Measurements from ENCODE around the gene ERCC2. TPM values are rescaled to one million over a fixed set of nuclear protein-coding genes. Genes with fewer than 3 reads are reported as not detected.

ERCC2 gene
- 28.5 and 50.2 TPM in 2 replicates for total RNA-seq

GRCh38 chr19:45370410-45371204 lies at the start of gene ERCC2:
Gene ERCC2, minus strand, starts transcription at chr19:45370573. Its CDS starts 33 bp downstream, at chr19:45370540.

GRCh38 chr19:45406226-45407090 lies 36.1 kb upstream of the ERCC2 start, which contains the start of gene POLR1G:
Gene POLR1G, plus strand, starts transcription at chr19:45406644. Its CDS starts 53 bp downstream, at chr19:45406697.

DNA sequence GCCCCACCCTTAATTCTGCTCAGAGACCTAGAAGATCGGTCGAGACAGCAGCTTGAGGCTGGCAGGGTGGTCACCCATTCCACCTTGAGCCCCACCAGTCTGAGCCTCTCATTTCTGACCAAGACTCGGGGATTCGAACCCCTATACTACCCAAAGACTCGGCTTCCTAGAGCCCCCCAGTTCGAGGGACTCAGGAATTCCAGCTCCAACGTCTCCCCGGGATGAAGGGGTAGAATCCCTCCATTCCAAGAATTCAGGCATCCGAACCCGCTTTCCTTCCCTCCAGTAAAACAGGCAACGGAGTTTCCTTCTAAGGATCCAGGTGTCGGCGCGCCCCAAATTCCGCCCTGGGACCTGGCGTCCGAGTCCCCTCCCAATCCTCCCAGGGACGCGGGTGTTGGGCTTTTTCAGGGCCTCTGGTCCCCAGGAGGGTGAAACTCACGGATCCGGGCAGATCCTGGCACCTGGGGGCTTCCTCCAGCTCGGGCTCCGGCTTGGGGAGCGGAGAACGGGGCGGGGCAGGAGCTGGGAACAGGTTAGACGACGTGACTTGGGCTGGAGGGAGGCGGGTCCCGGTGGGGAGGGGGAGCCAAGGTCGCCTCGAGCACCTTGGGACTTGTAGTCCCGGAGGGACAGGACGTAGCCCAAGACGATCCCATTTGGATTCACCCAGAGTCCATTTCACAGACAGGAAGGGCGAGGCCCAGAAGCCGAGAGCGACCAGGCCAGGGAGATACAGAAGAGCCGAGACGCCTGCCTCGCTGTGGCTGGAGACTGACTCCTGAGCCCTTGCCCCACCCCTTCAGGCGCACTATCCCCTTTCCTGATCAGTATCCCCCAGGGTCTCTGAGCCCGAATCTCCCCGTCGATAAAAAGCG lies 34.4 kb upstream of the ERCC2 start, which contains the start of gene PPP1R13L:
TSS of gene PPP1R13L (minus strand) at position 513 of the 878 bp plus-strand sequence. CDS start 6,751 bp downstream, outside the sequence.

DNA sequence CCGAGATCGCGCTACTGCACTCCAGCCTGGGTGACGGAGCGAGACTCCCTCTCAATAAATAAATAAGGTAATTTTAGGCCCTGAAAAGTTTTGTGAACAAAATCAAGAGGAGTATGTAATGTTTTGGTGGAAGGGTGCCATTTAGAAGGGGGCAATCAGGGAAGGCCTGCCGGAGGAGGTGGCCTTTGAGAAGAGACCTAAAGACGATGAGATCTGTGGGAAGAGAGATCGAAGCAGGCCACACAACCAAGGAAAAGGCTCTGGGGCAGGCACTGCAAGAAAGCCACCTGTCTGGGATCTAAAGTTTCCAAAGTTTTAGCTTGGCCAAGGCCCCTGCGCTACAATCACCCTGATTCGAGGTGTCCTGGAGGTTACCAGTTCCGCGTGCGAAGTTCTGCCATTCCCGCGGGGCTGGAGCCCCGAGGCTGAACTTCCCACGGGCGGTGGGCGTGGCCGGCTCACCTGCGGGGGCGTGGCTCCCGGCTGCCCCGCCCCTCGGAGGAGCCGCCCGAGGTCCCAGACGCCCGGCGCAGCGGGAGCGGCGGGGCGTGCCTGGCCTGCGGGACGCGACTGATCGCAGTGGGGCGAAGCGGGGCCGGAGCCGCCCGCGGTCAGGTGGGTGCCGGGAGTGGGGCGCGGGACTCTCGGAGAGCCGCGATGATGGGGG lies 30.0 kb downstream of the ERCC2 start, which contains the start of gene KLC3:
TSS of gene KLC3 (plus strand) at position 519 of the 667 bp plus-strand sequence. CDS start 4,792 bp downstream, outside the sequence.

DNA sequence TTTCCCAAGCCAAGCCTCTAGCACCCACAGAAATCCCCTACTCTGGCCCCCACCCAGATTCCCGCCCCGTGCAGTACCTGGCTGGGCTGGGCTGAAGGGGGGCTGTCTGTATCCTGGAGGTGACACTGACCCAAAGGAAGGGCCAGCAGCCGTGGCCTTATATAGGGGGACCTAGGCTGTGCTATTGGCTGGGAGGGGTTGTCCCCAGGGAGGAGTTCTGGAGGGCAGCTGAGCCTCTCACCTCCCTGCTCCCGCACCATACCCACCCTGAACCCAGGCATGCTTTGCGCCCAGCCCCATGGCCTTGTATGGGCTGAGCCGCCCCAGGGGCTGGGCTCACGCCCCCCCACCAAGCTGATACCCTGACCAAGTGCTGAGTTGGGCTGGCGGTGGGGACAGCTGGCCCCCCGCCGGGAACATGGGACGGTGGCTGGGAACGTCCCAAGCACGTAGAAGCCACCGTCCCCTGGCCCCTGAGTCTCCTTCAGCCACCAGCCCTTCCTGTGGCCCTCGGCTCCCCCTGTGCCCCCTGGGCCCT lies 47.6 kb downstream of the ERCC2 start, which contains the start of gene CKM:
TSS of gene CKM (minus strand) at position 132 of the 538 bp plus-strand sequence. CDS start 3,162 bp downstream, outside the sequence.

Other genes with a start within 250 kb of the ERCC2 start
- under 0.01 and 0.56 TPM in 2 replicates for gene NKPD1, start 209.6 kb downstream of the ERCC2 start, total RNA-seq
- gene TRAPPC6A, start 192.3 kb downstream of the ERCC2 start, total RNA-seq: 5.0 and 10.4 TPM in 2 replicates
- gene BLOC1S3, start 191.8 kb downstream of the ERCC2 start, total RNA-seq: 3.8 and 4.5 TPM in 2 replicates
- 0.28 TPM in 1 of 2 replicates, not detected in the other for gene EXOC3L2, start 125.2 kb downstream of the ERCC2 start, total RNA-seq
- gene MARK4, start 119.3 kb downstream of the ERCC2 start, total RNA-seq: 8.8 and 9.6 TPM in 2 replicates
- gene CKM, start 47.7 kb downstream of the ERCC2 start, total RNA-seq: under 0.01 TPM in 1 of 2 replicates, not detected in the other
- gene KLC3, start 29.8 kb downstream of the ERCC2 start, total RNA-seq: under 0.01 and 0.19 TPM in 2 replicates
- 1.7 and 6.5 TPM in 2 replicates for gene PPP1R13L, start 34.5 kb upstream of the ERCC2 start, total RNA-seq
- gene POLR1G, start 36.1 kb upstream of the ERCC2 start, total RNA-seq: 12.4 and 29.9 TPM in 2 replicates
- gene ERCC1, start 53.3 kb upstream of the ERCC2 start, total RNA-seq: 78.6 and 164 TPM in 2 replicates
- 4.6 and 9.9 TPM in 2 replicates for gene FOSB, start 97.4 kb upstream of the ERCC2 start, total RNA-seq
- 3.8 and 4.2 TPM in 2 replicates for gene RTN2, start 126.5 kb upstream of the ERCC2 start, total RNA-seq
- gene PPM1N, start 127.9 kb upstream of the ERCC2 start, total RNA-seq: 0.96 and 2.3 TPM in 2 replicates
- 56.4 and 112 TPM in 2 replicates for gene VASP, start 136.9 kb upstream of the ERCC2 start, total RNA-seq
- gene OPA3, start 214.2 kb upstream of the ERCC2 start, total RNA-seq: 4.2 and 5.2 TPM in 2 replicates
- 0.28 and 0.96 TPM in 2 replicates for gene GPR4, start 231.6 kb upstream of the ERCC2 start, total RNA-seq

Data from regular cardiac myocyte (primary cell).